ENCODE results near the gene GRID1. TPM values are rescaled to one million over a fixed set of nuclear protein-coding genes. Genes with fewer than 3 reads are reported as not detected.

Gene GRID1
- total RNA-seq, 1 experiment from 2014 or later, result 0.07 TPM

- Histone ChIP-seq H3K79me2 (ENCODE audit: low read length) (no peaks in the 10 kb centered on the region), H3K27ac (ENCODE audit: low read length) (no peak overlapping the region), H3K36me3 (ENCODE audit: insufficient read depth, low read length) (no peaks in the 10 kb centered on the region), H3K9ac (ENCODE audit: low read length) (no peak overlapping the region), H3K4me3 (ENCODE audit: low read length) (no peak overlapping the region), H2AFZ (ENCODE audit: low read length) (no peak overlapping the region), H3K4me1 (ENCODE audit: low read length) (peaks cover 20% of the 10 kb centered on the region), H3K9me2 (replicated peaks; ENCODE audit: insufficient read depth, low read length) (no peaks in the 10 kb centered on the region), H3K9me3 (ENCODE audit: low read length) (no peaks in the 10 kb centered on the region), H3K4me2 (ENCODE audit: low read depth, low read length, poor library complexity, severe bottlenecking) (no peak overlapping the region), H3K27me3 (ENCODE audit: low read length) (no peaks in the 10 kb centered on the region), H4K20me1 (ENCODE audit: insufficient read depth, low read depth, low read length) (no peaks in the 10 kb centered on the region)
- no peak for DNase-seq
These were observed 215.0 kb downstream of the GRID1 start for GRCh38 chr10:86151613-86152012.

GRCh38 chr10:86149257-86149656, 217.3 kb downstream of the GRID1 start:
- no peaks in the 10 kb centered on the region for H3K36me3 ChIP-seq (ENCODE audit: insufficient read depth, low read length)
- H3K9me2 ChIP-seq (replicated peaks; ENCODE audit: insufficient read depth, low read length), result no peaks in the 10 kb centered on the region
- H3K27ac ChIP-seq (ENCODE audit: low read length), result no peak overlapping the region
- H3K27me3 ChIP-seq (ENCODE audit: low read length), result no peaks in the 10 kb centered on the region
- H3K4me3 ChIP-seq (ENCODE audit: low read length), result no peak overlapping the region
- H3K79me2 ChIP-seq (ENCODE audit: low read length), result no peaks in the 10 kb centered on the region
- no peak overlapping the region for H3K4me2 ChIP-seq (ENCODE audit: low read depth, low read length, poor library complexity, severe bottlenecking)
- no peak for DNase-seq
- no peak overlapping the region for H3K9ac ChIP-seq (ENCODE audit: low read length)
- no peaks in the 10 kb centered on the region for H3K9me3 ChIP-seq (ENCODE audit: low read length)
- no peaks in the 10 kb centered on the region for H4K20me1 ChIP-seq (ENCODE audit: insufficient read depth, low read depth, low read length)
- no peak overlapping the region for H2AFZ ChIP-seq (ENCODE audit: low read length)
- H3K4me1 ChIP-seq (ENCODE audit: low read length), result peaks cover 20% of the 10 kb centered on the region

DNA sequence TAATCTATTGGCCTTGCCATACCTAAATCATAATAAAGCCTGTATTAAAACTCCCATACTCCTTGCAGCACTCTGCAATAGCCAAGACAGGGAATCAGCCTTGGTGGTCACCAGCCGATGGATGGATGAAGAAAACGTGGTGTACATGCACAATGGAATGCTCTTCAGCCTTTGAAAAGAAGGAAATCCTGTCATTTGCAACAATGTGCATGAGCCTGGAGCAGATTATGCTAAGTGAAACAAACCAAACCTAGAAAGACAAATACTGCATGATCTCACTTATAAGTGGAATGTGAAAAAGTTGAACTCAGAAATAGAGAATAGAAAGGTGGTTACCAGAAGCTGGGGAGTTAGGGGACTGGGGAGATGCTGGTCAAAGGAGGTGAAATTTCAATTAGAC, 218.5 kb downstream of the GRID1 start:
- peaks cover 25% of the 10 kb centered on the region for H3K4me1 ChIP-seq (ENCODE audit: low read length)
- no peak overlapping the region for H3K4me2 ChIP-seq (ENCODE audit: low read depth, low read length, poor library complexity, severe bottlenecking)
- no peaks in the 10 kb centered on the region for H3K9me3 ChIP-seq (ENCODE audit: low read length)
- no peaks in the 10 kb centered on the region for H3K9me2 ChIP-seq (replicated peaks; ENCODE audit: insufficient read depth, low read length)
- H3K27me3 ChIP-seq (ENCODE audit: low read length), result no peaks in the 10 kb centered on the region
- no peaks in the 10 kb centered on the region for H4K20me1 ChIP-seq (ENCODE audit: insufficient read depth, low read depth, low read length)
- H3K9ac ChIP-seq (ENCODE audit: low read length), result no peak overlapping the region
- H3K79me2 ChIP-seq (ENCODE audit: low read length), result no peaks in the 10 kb centered on the region
- no peaks in the 10 kb centered on the region for H3K36me3 ChIP-seq (ENCODE audit: insufficient read depth, low read length)
- H2AFZ ChIP-seq (ENCODE audit: low read length), result no peak overlapping the region
- no peak overlapping the region for H3K27ac ChIP-seq (ENCODE audit: low read length)
- no peak overlapping the region for H3K4me3 ChIP-seq (ENCODE audit: low read length)
- DNase-seq, result no peak

- Histone ChIP-seq H3K36me3 (ENCODE audit: insufficient read depth, low read length) (no peaks in the 10 kb centered on the region), H3K9ac (ENCODE audit: low read length) (no peak overlapping the region), H3K9me2 (replicated peaks; ENCODE audit: insufficient read depth, low read length) (no peaks in the 10 kb centered on the region), H3K27me3 (ENCODE audit: low read length) (no peaks in the 10 kb centered on the region), H3K4me1 (ENCODE audit: low read length) (peaks cover 43% of the 10 kb centered on the region), H3K4me2 (ENCODE audit: low read depth, low read length, poor library complexity, severe bottlenecking) (no peak overlapping the region), H4K20me1 (ENCODE audit: insufficient read depth, low read depth, low read length) (no peaks in the 10 kb centered on the region), H2AFZ (ENCODE audit: low read length) (no peak overlapping the region), H3K27ac (ENCODE audit: low read length) (no peak overlapping the region), H3K9me3 (ENCODE audit: low read length) (no peaks in the 10 kb centered on the region), H3K79me2 (ENCODE audit: low read length) (no peaks in the 10 kb centered on the region), H3K4me3 (ENCODE audit: low read length) (no peak overlapping the region)
- no peak for DNase-seq
These were observed 222.3 kb downstream of the GRID1 start for GRCh38 chr10:86144301-86144700.

DNA sequence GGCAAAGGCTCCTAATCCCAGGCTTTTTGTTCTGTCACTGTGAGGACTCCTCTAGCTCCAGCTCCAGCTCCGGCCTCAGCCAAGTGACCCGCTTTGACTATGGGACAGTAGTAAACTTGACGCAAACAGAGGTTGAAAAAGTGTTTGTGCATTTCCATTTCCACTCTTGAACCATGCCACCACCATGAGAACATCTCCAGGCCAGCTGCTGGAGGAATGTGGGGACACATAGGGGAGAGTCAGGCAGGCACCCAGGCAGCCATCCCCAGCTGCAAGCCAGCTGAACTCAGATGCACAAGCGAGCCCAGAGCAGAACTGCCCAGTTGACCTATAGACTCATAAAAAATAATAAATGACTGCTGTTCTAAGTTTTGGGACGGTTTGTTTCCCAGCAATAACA, 224.7 kb downstream of the GRID1 start:
- no peak for DNase-seq

GRCh38 chr10:86139066-86139657, 227.4 kb downstream of the GRID1 start:
- Histone ChIP-seq H2AFZ (ENCODE audit: low read length) (no peak overlapping the region), H3K27ac (ENCODE audit: low read length) (peak overlapping the region; percentile 83; the same call in 1 of the 2 replicates), H3K79me2 (ENCODE audit: low read length) (no peaks in the 10 kb centered on the region), H3K4me3 (ENCODE audit: low read length) (no peak overlapping the region), H3K4me2 (ENCODE audit: low read depth, low read length, poor library complexity, severe bottlenecking) (peak overlapping the region; percentile 62), H3K9me3 (ENCODE audit: low read length) (no peaks in the 10 kb centered on the region), H4K20me1 (ENCODE audit: insufficient read depth, low read depth, low read length) (no peaks in the 10 kb centered on the region), H3K4me1 (ENCODE audit: low read length) (peaks cover 54% of the 10 kb centered on the region), H3K9ac (ENCODE audit: low read length) (peak overlapping the region; percentile 50; the same call in 1 of the 2 replicates), H3K27me3 (ENCODE audit: low read length) (no peaks in the 10 kb centered on the region), H3K9me2 (replicated peaks; ENCODE audit: insufficient read depth, low read length) (no peaks in the 10 kb centered on the region), H3K36me3 (ENCODE audit: insufficient read depth, low read length) (no peaks in the 10 kb centered on the region)
- peak; percentile 67 for DNase-seq

More for the DNA sequence above, 224.7 kb downstream of the GRID1 start:
- Histone ChIP-seq H3K9me3 (ENCODE audit: low read length) (no peaks in the 10 kb centered on the region), H3K4me2 (ENCODE audit: low read depth, low read length, poor library complexity, severe bottlenecking) (no peak overlapping the region), H3K9me2 (replicated peaks; ENCODE audit: insufficient read depth, low read length) (no peaks in the 10 kb centered on the region), H3K27me3 (ENCODE audit: low read length) (no peaks in the 10 kb centered on the region), H3K27ac (ENCODE audit: low read length) (peak overlapping the region; percentile 71; the same call in 1 of the 2 replicates), H3K79me2 (ENCODE audit: low read length) (no peaks in the 10 kb centered on the region), H4K20me1 (ENCODE audit: insufficient read depth, low read depth, low read length) (no peaks in the 10 kb centered on the region), H2AFZ (ENCODE audit: low read length) (no peak overlapping the region), H3K4me1 (ENCODE audit: low read length) (peaks cover 50% of the 10 kb centered on the region), H3K36me3 (ENCODE audit: insufficient read depth, low read length) (no peaks in the 10 kb centered on the region), H3K4me3 (ENCODE audit: low read length) (no peak overlapping the region), H3K9ac (ENCODE audit: low read length) (no peak overlapping the region)

- Histone ChIP-seq H3K9me3 (ENCODE audit: low read length) (no peaks in the 10 kb centered on the region), H3K27me3 (ENCODE audit: low read length) (no peaks in the 10 kb centered on the region), H3K9me2 (replicated peaks; ENCODE audit: insufficient read depth, low read length) (no peaks in the 10 kb centered on the region), H3K4me1 (ENCODE audit: low read length) (peaks cover 53% of the 10 kb centered on the region), H3K79me2 (ENCODE audit: low read length) (no peaks in the 10 kb centered on the region), H3K4me3 (ENCODE audit: low read length) (no peak overlapping the region), H4K20me1 (ENCODE audit: insufficient read depth, low read depth, low read length) (no peaks in the 10 kb centered on the region), H3K9ac (ENCODE audit: low read length) (no peak overlapping the region), H3K4me2 (ENCODE audit: low read depth, low read length, poor library complexity, severe bottlenecking) (no peak overlapping the region), H3K36me3 (ENCODE audit: insufficient read depth, low read length) (no peaks in the 10 kb centered on the region), H2AFZ (ENCODE audit: low read length) (no peak overlapping the region), H3K27ac (ENCODE audit: low read length) (no peak overlapping the region)
- DNase-seq, result no peak
These were observed 228.0 kb downstream of the GRID1 start for GRCh38 chr10:86138551-86139065.

DNA sequence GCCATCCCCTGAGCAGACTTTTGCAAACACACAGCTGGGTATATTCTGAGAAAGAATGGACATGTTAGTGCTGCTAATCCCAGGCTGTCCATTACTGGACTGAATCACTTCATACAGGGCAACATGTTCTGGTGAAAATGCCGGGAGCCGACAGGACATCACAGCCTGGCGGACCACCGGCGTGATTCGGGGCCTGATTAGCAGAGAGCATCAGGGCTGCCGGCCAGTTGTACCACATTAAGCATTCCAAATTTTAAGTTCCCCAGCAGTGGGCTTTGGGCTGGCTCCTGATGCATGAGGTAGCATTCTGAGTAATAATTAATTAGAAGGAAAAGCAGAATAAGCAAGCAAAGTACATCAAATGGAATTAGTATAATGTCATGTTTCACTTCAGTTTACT, 229.0 kb downstream of the GRID1 start:
- Histone ChIP-seq H3K27ac (ENCODE audit: low read length) (no peak overlapping the region), H3K79me2 (ENCODE audit: low read length) (no peaks in the 10 kb centered on the region), H2AFZ (ENCODE audit: low read length) (no peak overlapping the region), H3K27me3 (ENCODE audit: low read length) (no peaks in the 10 kb centered on the region), H3K4me2 (ENCODE audit: low read depth, low read length, poor library complexity, severe bottlenecking) (no peak overlapping the region), H3K9ac (ENCODE audit: low read length) (no peak overlapping the region), H4K20me1 (ENCODE audit: insufficient read depth, low read depth, low read length) (no peaks in the 10 kb centered on the region), H3K4me3 (ENCODE audit: low read length) (no peak overlapping the region), H3K9me2 (replicated peaks; ENCODE audit: insufficient read depth, low read length) (no peaks in the 10 kb centered on the region), H3K4me1 (ENCODE audit: low read length) (peaks cover 54% of the 10 kb centered on the region), H3K36me3 (ENCODE audit: insufficient read depth, low read length) (no peaks in the 10 kb centered on the region), H3K9me3 (ENCODE audit: low read length) (no peaks in the 10 kb centered on the region)
- DNase-seq, result no peak

Data from Karpas-422 (cell line).